GM18519 (cell line): ENCODE results near the gene VSTM1.
"Not testable (repeated sequence)": the region's sequence is repeated elsewhere in the genome, so short reads cannot be mapped to it uniquely, and the experiment has no call there.

Experiments used
- ATAC-seq: cut with Tn5 transposase; IDR thresholded peaks from one replicate; pipeline ENCODE4 v1.9.1; 2021; ENCODE audit warnings: mild to moderate bottlenecking, moderate library complexity; ENCODE audit not compliant: unreplicated experiment, low FRiP score

The VSTM1 gene

GRCh38 chr19:54074851-54075250 lies 11.2 kb upstream of the VSTM1 start:
- no peak for ATAC-seq

GRCh38 chr19:54073829-54074228 lies 10.1 kb upstream of the VSTM1 start:
- no peak for ATAC-seq

- ATAC-seq: no peak
Observed at GRCh38 chr19:54069470-54069869, 5.8 kb upstream of the VSTM1 start.

- ATAC-seq: no peak
Observed at GRCh38 chr19:54062643-54063042, 1.1 kb downstream of the VSTM1 start.

- no peak for ATAC-seq
Observed at GRCh38 chr19:54047616-54048015, 16.1 kb downstream of the VSTM1 start.

- ATAC-seq: no peak
Observed at GRCh38 chr19:54045771-54046170, 17.9 kb downstream of the VSTM1 start.

GRCh38 chr19:54042989-54043388 lies 20.7 kb downstream of the VSTM1 start:
- no peak for ATAC-seq

- no peak for ATAC-seq
Observed at GRCh38 chr19:54041969-54042606, 21.6 kb downstream of the VSTM1 start.

GRCh38 chr19:54040003-54040402 lies 23.7 kb downstream of the VSTM1 start:
- no peak for ATAC-seq

GRCh38 chr19:54036542-54036941 lies 27.2 kb downstream of the VSTM1 start:
- ATAC-seq: not testable (repeated sequence)

GRCh38 chr19:54035215-54036178 lies 28.2 kb downstream of the VSTM1 start:
- no peak for ATAC-seq

- ATAC-seq: no peak
Observed at GRCh38 chr19:54030895-54031586, 32.7 kb downstream of the VSTM1 start.

- ATAC-seq: no peak
Observed at GRCh38 chr19:54029930-54030490, 33.7 kb downstream of the VSTM1 start.

GRCh38 chr19:54029301-54029700 lies 34.4 kb downstream of the VSTM1 start:
- ATAC-seq: no peak

- no peak for ATAC-seq
Observed at GRCh38 chr19:54026656-54027055, 37.0 kb downstream of the VSTM1 start.

- ATAC-seq: no peak
Observed at GRCh38 chr19:54024660-54025059, 39.0 kb downstream of the VSTM1 start.

- ATAC-seq: no peak
Observed at GRCh38 chr19:54023191-54023590, 40.5 kb downstream of the VSTM1 start.

- no peak for ATAC-seq
Observed at GRCh38 chr19:54021932-54022331, 41.8 kb downstream of the VSTM1 start.

GRCh38 chr19:54021363-54021762 lies 42.3 kb downstream of the VSTM1 start:
- ATAC-seq: no peak

GRCh38 chr19:54017261-54017660 lies 46.4 kb downstream of the VSTM1 start:
- ATAC-seq: no peak
